Activated effector memory CD4-positive, alpha-beta T cell treated with Interleukin-2 at 50 U/mL for 16 hours (primary cell): ENCODE measurements around the gene IL4.
"Not testable (repeated sequence)": the region's sequence is repeated elsewhere in the genome, so short reads cannot be mapped to it uniquely, and the experiment has no call there.

Experiments used
- DNase-seq: peaks from one replicate; pipeline ENCODE4 v3.0.0-alpha.2; 2020

The IL4 gene

GRCh38 chr5:132673939-132674630, at the start of gene IL4:
TSS of gene IL4 (plus strand) at chr5:132673989. CDS start at chr5:132674051, 62 bp downstream.
- DNase-seq, result no peak

GRCh38 chr5:132627470-132627869, 46.3 kb upstream of the IL4 start:
- DNase-seq, result no peak

DNA sequence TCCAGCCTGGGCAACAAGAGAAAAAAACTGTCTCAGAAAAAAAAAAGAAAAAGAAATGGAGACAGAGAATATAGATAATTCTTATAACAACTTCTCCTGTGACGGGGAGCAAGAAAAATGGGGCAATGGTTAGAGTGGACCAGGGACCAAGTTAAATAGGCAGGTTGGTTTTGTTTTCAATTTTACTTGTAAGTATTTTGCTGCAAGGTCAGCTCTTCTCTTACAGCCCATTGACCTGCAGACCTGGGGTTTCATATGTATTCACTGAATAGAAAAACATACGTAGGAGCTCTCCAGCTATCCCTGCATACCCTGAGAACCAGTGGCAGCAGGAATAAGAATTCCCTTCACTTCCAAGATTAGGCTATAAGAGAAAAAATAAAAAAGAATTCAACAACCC, 45.0 kb upstream of the IL4 start:
- no peak for DNase-seq

DNA sequence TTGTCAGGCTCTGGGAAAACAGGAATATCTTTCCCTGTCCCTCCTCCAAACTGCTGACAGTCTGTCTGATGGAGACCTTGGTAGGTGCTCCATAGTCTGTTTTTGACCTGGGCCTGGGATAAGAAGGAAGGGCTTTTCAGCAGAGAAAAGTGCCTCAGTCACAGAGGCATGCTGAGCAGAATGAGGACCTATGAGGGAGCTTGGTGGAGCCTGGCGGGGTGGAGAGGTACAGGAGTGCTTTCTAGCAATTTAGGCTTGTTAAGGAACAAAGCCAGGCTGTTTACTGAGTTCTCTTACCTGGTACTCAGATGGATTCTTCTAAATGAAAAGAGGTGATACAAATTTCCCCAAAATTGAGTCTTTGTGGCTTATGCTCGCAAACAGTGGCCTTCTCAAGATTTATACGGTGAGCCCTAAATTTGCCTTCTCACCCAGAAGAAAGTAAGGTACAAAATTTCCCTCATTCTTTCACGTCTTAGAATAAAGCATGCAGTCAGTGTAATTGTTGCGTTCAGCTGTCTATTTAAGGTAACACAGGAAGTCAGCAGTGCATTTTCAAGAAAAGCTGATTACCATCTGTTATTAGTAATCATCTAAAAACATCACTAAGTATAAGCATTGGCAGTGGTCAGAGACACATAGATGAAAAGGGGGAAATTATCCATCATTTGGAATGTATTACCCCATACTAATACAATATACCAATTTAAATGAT, 44.4 kb upstream of the IL4 start:
- DNase-seq, result no peak

- DNase-seq, result not testable (repeated sequence)
Observed at GRCh38 chr5:132633587-132633986, 40.2 kb upstream of the IL4 start.

- DNase-seq, result no peak
Observed at GRCh38 chr5:132635873-132636272, 37.9 kb upstream of the IL4 start.

DNA sequence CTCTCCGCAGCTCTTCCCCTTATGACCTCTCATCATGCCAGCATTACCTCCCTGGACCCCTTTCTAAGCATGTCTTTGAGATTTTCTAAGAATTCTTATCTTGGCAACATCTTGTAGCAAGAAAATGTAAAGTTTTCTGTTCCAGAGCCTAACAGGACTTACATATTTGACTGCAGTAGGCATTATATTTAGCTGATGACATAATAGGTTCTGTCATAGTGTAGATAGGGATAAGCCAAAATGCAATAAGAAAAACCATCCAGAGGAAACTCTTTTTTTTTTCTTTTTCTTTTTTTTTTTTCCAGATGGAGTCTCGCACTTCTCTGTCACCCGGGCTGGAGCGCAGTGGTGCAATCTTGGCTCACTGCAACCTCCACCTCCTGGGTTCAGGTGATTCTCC, 36.5 kb upstream of the IL4 start:
- DNase-seq, result no peak

- DNase-seq, result no peak
Observed at GRCh38 chr5:132639706-132640130, 34.1 kb upstream of the IL4 start.

DNA sequence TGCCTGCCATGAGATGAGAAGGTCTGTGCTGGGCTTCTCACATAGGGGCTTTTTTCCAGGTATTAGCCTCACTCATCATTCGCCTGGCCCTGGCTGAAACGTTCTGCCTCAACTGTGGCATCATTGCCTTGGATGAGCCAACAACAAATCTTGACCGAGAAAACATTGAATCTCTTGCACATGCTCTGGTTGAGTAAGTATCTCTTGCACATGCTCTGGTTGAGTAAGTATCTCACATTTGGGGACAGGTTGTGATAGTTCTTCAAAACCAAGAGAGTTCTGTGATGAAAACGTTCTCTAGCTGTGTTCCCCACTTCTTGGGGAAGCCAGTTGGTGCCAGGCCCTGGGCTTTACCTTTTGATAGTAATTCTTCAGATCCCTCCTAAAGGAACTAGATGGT, 33.2 kb upstream of the IL4 start:
- DNase-seq, result no peak

DNA sequence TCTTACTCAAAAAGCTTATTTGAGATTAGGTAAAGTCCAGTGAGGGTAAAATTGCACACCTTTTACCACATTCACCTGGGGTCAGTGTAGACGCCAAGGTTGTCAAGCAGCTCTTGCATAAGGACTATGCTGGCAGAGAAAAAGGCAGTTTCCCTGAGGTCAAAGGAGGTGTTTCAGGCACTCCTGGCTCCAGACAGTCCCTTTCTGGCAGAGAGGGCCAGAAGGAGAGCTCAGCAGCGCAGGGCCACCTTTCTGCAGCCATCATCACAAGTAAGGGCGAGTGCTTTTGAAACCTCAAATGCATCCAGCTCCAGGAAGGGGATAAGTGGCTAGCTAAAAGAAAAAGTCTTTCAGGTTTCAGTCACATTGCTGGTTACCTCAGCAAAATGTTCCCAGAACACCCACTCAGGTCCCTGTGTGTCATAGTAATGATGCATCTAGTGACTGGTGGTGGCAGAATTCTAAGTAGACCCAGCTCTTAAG, 32.5 kb upstream of the IL4 start:
- no peak for DNase-seq

- DNase-seq, result no peak
Observed at GRCh38 chr5:132641841-132642240, 31.9 kb upstream of the IL4 start.

GRCh38 chr5:132644177-132644576, 29.6 kb upstream of the IL4 start:
- no peak for DNase-seq

DNA sequence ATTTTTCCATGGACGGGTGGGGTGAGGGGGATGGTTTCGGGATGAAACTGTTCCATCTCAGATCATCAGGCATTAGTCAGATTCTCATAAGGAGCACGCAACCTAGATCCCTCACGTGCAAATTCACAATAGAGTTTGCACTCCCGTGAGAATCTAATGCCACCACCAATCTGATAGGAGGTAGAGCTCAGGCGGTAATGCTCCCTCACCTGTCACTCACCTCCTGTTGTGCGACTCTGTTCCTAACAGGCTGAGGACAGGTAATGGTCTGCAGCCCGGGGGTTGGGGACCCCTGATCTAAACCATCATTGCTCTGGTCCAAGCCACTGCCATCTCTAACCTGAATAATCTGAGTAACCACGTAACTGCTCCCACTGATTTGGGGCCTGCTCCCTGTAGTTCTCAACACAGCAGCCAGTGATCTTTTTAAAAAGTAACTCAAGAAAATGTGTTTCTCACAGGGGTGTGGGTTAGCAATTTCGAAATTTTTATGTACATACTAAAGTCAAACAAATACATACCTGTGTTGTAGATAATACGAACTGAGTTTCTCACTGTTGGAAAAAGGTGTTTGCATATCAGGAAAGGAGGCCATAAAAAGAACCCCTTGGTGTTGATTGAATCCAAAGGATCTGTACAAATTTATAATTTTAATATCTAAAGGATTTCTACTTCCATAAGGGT, 27.1 kb upstream of the IL4 start:
- no peak for DNase-seq

- no peak for DNase-seq
Observed at GRCh38 chr5:132647473-132647872, 26.3 kb upstream of the IL4 start.

DNA sequence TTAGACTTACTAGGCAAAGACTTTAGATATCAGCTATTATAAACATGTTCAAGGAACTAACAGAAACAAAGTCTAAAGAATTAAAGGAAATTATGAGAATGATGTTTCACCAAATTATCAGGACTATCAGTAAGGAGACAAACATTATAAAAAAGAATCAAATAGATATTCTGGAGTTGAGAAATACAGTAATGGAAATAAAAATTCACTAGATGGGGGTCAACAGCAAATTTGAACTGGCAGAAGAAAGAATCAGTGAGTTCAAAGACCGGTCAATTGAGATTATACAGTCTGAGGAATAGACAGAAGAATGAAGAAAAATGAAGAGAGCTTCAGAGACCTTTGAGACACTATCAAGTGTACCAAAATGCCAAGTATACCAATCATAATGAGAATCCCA, 25.4 kb upstream of the IL4 start:
- DNase-seq, result no peak

DNA sequence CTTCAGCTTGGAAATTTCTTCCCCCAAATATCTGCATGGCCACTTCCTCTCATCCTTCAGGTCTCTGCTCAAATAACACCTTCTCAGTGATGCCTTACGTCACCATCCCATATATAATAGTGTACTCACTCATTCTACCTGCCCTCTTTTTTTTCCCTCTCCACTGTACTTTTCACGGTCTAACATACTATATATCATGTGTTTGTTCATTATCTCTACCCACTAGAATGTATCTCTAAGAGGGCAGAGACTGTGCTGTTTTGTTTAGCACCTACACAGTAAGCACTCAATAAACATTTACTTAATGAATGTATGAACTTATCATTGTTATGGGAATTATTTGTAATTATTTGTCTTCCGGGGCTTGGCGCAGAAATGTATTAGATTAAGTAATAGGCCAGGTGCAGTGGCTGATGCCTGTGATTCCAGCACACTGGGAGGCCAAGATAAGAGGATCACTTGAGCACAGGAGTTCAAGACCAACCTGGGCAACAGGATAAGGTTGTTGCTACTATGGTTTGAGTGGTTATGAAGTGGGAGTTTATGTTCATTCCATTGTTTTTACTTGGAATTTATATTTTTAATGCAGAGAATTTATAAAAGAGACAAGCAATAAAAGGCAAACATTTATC, 21.8 kb upstream of the IL4 start:
- no peak for DNase-seq

GRCh38 chr5:132653716-132654115, 20.1 kb upstream of the IL4 start:
- DNase-seq, result no peak

DNA sequence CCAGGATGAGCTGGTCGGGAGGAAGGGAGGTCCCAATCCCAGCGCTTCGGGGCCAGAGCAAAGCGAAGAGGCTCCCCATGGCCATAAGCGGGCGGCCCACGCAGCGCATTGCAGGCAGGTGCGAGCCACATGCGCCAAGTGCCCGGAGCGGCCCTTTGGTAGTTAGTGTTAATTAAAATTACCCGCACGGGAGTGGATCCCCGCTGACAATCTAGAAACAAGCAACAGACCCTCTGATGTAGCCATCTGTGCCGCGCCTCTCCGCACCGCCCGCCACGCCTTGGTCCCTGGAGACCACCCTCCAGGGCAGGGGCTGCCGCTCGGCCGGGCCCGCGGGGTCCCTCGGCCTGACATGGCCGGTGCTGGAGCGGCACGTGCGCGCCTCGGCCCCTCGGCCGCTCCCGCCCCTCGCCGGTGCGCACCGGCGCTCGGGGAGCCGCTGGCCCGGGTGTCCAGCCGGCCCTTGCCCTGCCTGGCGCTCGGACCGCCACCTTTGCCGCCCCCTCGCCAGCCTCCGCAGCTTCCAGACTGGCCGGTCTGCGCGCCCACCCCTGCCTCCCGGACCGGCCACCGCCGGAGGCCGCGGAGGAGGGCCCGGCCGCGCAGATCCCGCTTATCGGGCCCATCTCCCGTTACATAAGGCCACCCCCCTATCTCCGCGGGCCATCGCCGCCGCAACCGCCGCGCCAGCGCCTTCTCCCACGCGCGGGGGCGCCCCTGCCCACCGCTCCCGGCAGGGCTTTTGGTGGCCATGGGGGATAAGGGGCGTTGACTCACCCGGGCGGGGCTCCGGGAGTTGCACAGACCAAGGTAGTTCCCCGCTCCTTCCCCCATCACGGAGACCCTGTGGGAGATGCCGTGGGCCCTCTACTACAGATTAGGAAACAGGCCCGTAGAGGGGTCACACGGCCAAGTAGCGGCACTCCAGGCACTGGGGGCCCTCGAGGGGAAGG, 17.7 kb upstream of the IL4 start:
- DNase-seq, result no peak

DNA sequence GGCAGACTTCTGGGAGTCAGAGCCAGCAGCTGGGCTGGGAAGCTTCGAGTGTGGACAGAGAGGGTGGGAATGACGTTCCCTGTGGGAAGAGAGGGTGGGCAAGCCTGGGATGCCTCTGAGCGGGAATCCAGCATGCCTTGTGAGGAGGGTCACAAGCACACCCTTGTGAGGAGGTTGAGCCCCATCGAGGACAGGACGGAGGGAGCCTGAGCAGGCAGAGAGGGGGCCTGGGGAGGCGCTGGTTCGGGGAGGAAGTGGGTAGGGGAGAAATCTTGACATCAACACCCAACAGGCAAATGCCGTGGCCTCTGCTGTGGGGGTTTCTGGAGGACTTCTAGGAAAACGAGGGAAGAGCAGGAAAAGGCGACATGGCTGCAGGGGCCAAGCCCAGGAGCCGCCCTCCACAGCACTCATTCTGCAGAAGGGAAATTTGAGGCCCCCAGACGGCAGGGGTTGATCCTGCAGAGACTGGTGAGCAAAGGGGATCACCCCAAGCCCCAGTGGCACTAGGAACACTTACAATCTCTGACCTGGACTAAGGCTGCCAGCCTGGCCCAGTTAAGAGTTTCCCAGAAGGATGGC, 16.9 kb upstream of the IL4 start:
- no peak for DNase-seq

- DNase-seq, result no peak
Observed at GRCh38 chr5:132657676-132658380, 16.0 kb upstream of the IL4 start, which contains the start of gene IL13. TSS of gene IL13 (plus strand) at chr5:132658173. CDS start at chr5:132658187, 14 bp downstream.
